HT1080 (cell line): ENCODE results near the gene ANAPC4. TPM values are rescaled to one million over a fixed set of nuclear protein-coding genes. Genes with fewer than 3 reads are reported as not detected.

Experiments
- total RNA-seq: library from RNA; depleted of rRNA; stranded (reverse); fragments of >200 nt; shearing (Covaris generic); gene quantifications from 2 replicates; pipeline ENCODE4 v1.2.3, GENCODE V29; 2014; rRNA removed

ANAPC4 gene
- total RNA-seq, 1 experiment from 2014 or later, result 19.5 TPM

Other genes with a start within 250 kb of the ANAPC4 start
- 3.0 and 7.6 TPM in 2 replicates for gene SEPSECS, start 216.8 kb upstream of the ANAPC4 start, total RNA-seq
- gene PI4K2B, start 143.2 kb upstream of the ANAPC4 start, total RNA-seq, result 27.3 and 29.0 TPM in 2 replicates
- gene ZCCHC4, start 64.5 kb upstream of the ANAPC4 start, total RNA-seq, result 13.7 and 14.8 TPM in 2 replicates